PFSK-1 (cell line): ENCODE measurements around the gene PRIMA1.

ENCODE experiments used
- FOXP2 ChIP-seq: optimal IDR thresholded peaks from 2 replicates; pipeline ENCODE3; 2011; ENCODE audit warnings: borderline replicate concordance, control low read depth, inconsistent platforms; ENCODE audit not compliant: insufficient read depth; ENCODE audit errors: extremely low read length, extremely low read depth
- POLR2AphosphoS5 ChIP-seq: IDR thresholded peaks from 2 replicates; pipeline ENCODE4 v1.6.1; 2012; ENCODE audit warnings: low read depth, mild to moderate bottlenecking, control low read depth, low read length, moderate library complexity
- REST ChIP-seq, 2 experiments: IDR thresholded peaks; 2 replicates each; pipeline versions ENCODE4 v1.6.1 to v1.8.0; 2011 to 2012; ENCODE audit warnings: low read depth in 2 of 2, low read length in 2 of 2, control low read depth in 1 of 2, inconsistent platforms in 1 of 2, mild to moderate bottlenecking in 1 of 2, moderate library complexity in 1 of 2; ENCODE audit not compliant: insufficient read depth in 1 of 2
- SIN3A ChIP-seq: IDR thresholded peaks from 2 replicates; pipeline ENCODE4 v1.6.1; 2012; ENCODE audit warnings: mild to moderate bottlenecking, low read length, moderate library complexity, borderline replicate concordance; ENCODE audit not compliant: insufficient read depth
- TAF1 ChIP-seq: IDR thresholded peaks from 2 replicates; pipeline ENCODE4 v1.6.1; 2012; ENCODE audit warnings: low read length, control low read depth, borderline replicate concordance; ENCODE audit not compliant: insufficient read depth

The PRIMA1 gene

GRCh38 chr14:93811676-93812075, 23.4 kb upstream of the PRIMA1 start:
- TF ChIP-seq REST (IDR thresholded peaks at IDR 0.05; ENCODE audit: insufficient read depth in 1 of 2, low read depth in 2 of 2, low read length in 2 of 2) (no peak), POLR2AphosphoS5 (no peak), TAF1 (no peak)

DNA sequence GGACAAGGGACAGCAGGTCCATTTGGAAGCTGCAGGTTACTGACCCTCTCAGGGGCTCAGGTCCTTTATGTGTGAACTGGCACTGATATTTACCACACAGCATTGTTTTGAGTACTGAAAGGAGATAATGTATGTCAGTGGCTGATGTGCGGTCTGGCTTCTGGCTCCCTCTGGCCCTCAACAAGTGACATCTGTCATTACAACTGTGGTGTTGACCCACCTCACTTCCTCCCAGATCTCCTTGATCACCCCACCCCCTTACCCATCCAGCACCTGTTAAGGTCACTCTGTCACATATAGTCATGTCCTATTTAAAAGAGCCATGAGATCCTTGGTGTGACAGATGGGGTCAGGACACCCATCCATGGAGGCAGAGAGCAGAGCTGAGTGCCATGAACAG, 22.7 kb upstream of the PRIMA1 start:
- TF ChIP-seq SIN3A = no peak

- TF ChIP-seq SIN3A (no peak), TAF1 (no peak), POLR2AphosphoS5 (no peak)
Observed at GRCh38 chr14:93804654-93805053, 16.4 kb upstream of the PRIMA1 start.

GRCh38 chr14:93803408-93804318, 15.4 kb upstream of the PRIMA1 start:
- no peak for TF ChIP-seq FOXP2
- no peak for TF ChIP-seq SIN3A
- no peak for TF ChIP-seq TAF1
- TF ChIP-seq POLR2AphosphoS5 = no peak
- no peak for TF ChIP-seq REST (IDR thresholded peaks at IDR 0.05; ENCODE audit: insufficient read depth in 1 of 2, low read depth in 2 of 2, low read length in 2 of 2)

- TF ChIP-seq TAF1 (no peak), SIN3A (no peak), FOXP2 (no peak), REST (IDR thresholded peaks at IDR 0.05; ENCODE audit: insufficient read depth in 1 of 2, low read depth in 2 of 2, low read length in 2 of 2) (no peak), POLR2AphosphoS5 (no peak)
Observed at GRCh38 chr14:93799989-93800921, 12.0 kb upstream of the PRIMA1 start.

GRCh38 chr14:93799617-93799988, 11.3 kb upstream of the PRIMA1 start:
- TF ChIP-seq REST (IDR thresholded peaks at IDR 0.05; ENCODE audit: insufficient read depth in 1 of 2, low read depth in 2 of 2, low read length in 2 of 2) = no peak
- no peak for TF ChIP-seq TAF1
- no peak for TF ChIP-seq FOXP2
- no peak for TF ChIP-seq POLR2AphosphoS5
- TF ChIP-seq SIN3A = no peak
